ENCODE data around the gene DUSP3. TPM values are rescaled to one million over a fixed set of nuclear protein-coding genes. Genes with fewer than 3 reads are reported as not detected.

DUSP3 gene
- total RNA-seq (2022) (80.3 and 81.9 TPM in 2 replicates), Bru-seq, nascent RNA (percentile 88 among the genes with signal in this experiment), BruChase-seq, experiment 1, labeled RNA remaining after a 6-hour chase (percentile 96 among the genes with signal in this experiment), BruChase-seq, experiment 2, labeled RNA remaining after a 2-hour chase (percentile 95 among the genes with signal in this experiment)
- long read RNA-seq, full-length matches to known transcripts: 56 of 78 reads
- long read RNA-seq, partial matches to known transcripts: 5 of 78 reads
- long read RNA-seq, other reads (novel, unspliced or antisense): 17 of 78 reads

DNA sequence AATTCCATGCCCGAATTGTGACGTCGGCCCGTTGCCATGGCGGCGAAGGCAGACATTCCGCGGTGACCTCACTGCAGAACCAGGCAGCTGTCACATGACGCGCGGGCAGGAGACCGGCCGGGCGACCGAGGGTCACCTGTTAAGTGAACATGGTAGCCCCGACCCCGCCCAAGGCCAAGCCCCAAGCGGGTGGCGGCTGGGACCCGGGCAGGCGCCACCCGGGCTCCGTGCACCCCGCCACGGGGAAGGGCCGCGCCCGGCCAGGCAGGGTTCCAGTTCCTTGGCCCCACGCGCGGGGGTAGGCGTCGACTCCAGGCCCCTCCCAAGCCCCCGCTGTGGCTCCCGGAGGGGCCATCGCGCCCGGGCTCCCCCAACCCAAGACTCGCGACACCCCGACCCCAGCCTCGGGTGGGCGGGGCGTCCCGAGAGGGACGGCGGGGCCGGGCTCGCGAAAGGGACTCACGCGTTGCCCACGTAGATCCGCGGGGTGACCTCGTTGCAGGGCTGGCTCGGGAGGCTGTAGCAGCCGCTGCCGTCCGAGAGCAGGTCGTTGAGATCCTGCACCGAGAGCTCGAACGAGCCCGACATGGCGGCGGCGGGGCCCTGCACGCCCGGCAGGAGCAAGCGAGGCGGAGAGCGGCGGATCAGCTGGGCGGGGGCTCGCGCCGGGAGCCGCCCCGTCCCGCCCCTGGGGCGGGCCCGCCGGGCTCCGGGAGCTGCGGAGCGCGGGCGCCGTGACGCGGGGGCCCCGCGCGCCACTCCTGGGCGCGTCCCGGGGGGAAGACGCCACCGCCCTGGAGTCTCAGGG lies at the start of gene DUSP3:
Gene DUSP3, minus strand, starts transcription at position 641 of the 808 bp plus-strand sequence. Its CDS starts 53 bp downstream, at position 588.
- Mint-ChIP-seq H3K4me1 (ENCODE audit: low read depth, unreplicated experiment) (peaks cover 13% of the 10 kb centered on the region), H3K4me3 (ENCODE audit: low read depth, unreplicated experiment) (peak within 1 kb of the TSS; percentile 84), H3K36me3 (ENCODE audit: insufficient read depth, unreplicated experiment) (peaks cover 51% of the 10 kb centered on the region), H3K27ac (ENCODE audit: unreplicated experiment) (peak within 1 kb of the TSS; percentile 99), H3K9me3 (ENCODE audit: low read depth, unreplicated experiment) (no peaks in the 10 kb centered on the region), H3K27me3 (ENCODE audit: unreplicated experiment) (peaks cover 44% of the 10 kb centered on the region)
- CTCF ChIA-PET: interaction anchor here (0.5 to 0.8 kb wide), 7 partner anchors 61 to 710 kb away, joined by 3 to 8 read pairs (median 4); partner anchors contain the start of gene CD300LG
- BruUV-seq (replicated peaks): no TSS peak
- DNase-seq: peak; percentile 99
- intact Hi-C loops (cut with micrococcal nuclease; ENCODE audit: unreplicated experiment): no loop called here
- TF ChIP-seq, protein P1, sequence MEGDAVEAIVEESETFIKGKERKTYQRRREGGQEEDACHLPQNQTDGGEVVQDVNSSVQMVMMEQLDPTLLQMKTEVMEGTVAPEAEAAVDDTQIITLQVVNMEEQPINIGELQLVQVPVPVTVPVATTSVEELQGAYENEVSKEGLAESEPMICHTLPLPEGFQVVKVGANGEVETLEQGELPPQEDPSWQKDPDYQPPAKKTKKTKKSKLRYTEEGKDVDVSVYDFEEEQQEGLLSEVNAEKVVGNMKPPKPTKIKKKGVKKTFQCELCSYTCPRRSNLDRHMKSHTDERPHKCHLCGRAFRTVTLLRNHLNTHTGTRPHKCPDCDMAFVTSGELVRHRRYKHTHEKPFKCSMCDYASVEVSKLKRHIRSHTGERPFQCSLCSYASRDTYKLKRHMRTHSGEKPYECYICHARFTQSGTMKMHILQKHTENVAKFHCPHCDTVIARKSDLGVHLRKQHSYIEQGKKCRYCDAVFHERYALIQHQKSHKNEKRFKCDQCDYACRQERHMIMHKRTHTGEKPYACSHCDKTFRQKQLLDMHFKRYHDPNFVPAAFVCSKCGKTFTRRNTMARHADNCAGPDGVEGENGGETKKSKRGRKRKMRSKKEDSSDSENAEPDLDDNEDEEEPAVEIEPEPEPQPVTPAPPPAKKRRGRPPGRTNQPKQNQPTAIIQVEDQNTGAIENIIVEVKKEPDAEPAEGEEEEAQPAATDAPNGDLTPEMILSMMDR (IDR thresholded peaks at IDR 0.05; ENCODE audit: unreplicated experiment): no peak

DNA sequence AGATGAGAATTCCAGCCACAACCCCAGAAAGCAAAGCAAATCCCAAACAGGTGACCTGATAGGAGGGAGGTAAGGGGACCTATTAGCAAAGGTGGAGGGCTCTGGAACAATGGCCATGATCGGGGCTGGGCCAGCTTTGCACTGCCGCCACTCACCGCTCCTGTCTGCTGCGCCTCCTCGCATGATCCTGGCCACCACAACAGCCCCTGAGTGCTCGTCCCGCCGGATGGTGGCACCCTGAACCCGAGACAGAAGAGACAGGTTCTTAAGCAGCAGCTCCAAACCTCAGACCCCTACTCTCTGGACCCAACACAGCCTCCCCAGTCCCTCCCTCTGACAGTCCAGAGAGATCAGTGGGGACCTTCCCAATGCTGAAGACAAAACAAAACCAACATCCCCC lies 48.8 kb upstream of the DUSP3 start:
- TF ChIP-seq, protein P1 (IDR thresholded peaks at IDR 0.05; ENCODE audit: unreplicated experiment): no peak
- peaks cover 7% of the 10 kb centered on the region for H3K4me1 Mint-ChIP-seq (ENCODE audit: low read depth, unreplicated experiment)
- BruUV-seq (replicated peaks): no TSS peak

DNA sequence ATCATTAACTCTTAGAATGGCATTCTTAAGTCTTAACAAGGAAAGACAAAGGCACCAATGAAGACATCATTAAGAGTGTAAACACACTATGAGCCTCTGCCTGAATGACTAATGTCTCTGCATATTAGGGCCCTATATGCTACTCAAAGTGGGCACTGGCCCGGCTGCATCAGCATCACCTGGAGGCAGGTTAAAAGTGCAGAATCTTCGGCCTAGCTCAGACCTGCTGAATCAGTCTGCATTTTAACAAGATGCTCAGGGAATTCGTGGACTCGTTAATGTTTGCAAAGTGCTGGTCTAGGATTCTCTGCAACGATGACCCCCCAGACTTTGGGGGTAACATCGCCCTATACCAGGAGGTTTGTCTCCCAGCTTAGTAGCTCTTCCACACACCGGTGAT lies 47.4 kb upstream of the DUSP3 start:
- Mint-ChIP-seq H3K27ac (ENCODE audit: unreplicated experiment) (no peak overlapping the region), H3K9me3 (ENCODE audit: low read depth, unreplicated experiment) (no peaks in the 10 kb centered on the region), H3K4me3 (ENCODE audit: low read depth, unreplicated experiment) (no peak overlapping the region), H3K36me3 (ENCODE audit: insufficient read depth, unreplicated experiment) (peaks cover 22% of the 10 kb centered on the region), H3K4me1 (ENCODE audit: low read depth, unreplicated experiment) (peaks cover 7% of the 10 kb centered on the region), H3K27me3 (ENCODE audit: unreplicated experiment) (no peaks in the 10 kb centered on the region)
- CTCF ChIA-PET: interaction anchor here (0.5 kb wide), 1 partner anchor 991 kb away, joined by 3 read pairs; no protein-coding TSS in a partner anchor
- BruUV-seq (replicated peaks): no TSS peak
- TF ChIP-seq, protein P1 (IDR thresholded peaks at IDR 0.05; ENCODE audit: unreplicated experiment): no peak
- DNase-seq: no peak
- intact Hi-C loops (cut with micrococcal nuclease; ENCODE audit: unreplicated experiment): no loop called here

More for the DNA sequence above, 48.8 kb upstream of the DUSP3 start:
- H3K27me3 Mint-ChIP-seq (ENCODE audit: unreplicated experiment): no peaks in the 10 kb centered on the region
- H3K36me3 Mint-ChIP-seq (ENCODE audit: insufficient read depth, unreplicated experiment): peaks cover 36% of the 10 kb centered on the region
- no peak overlapping the region for H3K4me3 Mint-ChIP-seq (ENCODE audit: low read depth, unreplicated experiment)
- no peak overlapping the region for H3K27ac Mint-ChIP-seq (ENCODE audit: unreplicated experiment)
- CTCF ChIA-PET: no interaction called here
- H3K9me3 Mint-ChIP-seq (ENCODE audit: low read depth, unreplicated experiment): no peaks in the 10 kb centered on the region
- DNase-seq: no peak
- intact Hi-C loops (cut with micrococcal nuclease; ENCODE audit: unreplicated experiment): no loop called here

DNA sequence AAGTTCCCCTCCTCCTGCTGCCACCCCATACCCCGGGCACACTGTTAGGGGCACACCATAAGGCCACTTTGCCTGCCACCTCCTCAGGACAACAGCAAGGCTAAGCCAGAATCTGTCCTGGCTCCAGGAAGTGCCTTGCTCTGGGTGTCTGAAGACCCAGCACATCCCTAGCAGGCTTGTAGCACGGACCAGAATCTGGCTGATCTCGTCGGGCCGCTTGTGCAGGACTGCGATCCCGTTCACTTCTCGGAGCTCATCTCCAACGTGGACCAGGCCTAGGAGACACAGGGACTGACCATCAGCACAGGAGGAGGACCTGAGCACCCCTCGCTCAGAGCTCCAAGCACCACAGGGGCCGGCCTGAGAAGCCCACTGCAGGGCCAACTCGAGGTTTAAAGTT lies 46.8 kb upstream of the DUSP3 start:
- Mint-ChIP-seq H3K4me3 (ENCODE audit: low read depth, unreplicated experiment) (no peak overlapping the region), H3K27ac (ENCODE audit: unreplicated experiment) (no peak overlapping the region), H3K27me3 (ENCODE audit: unreplicated experiment) (no peaks in the 10 kb centered on the region), H3K4me1 (ENCODE audit: low read depth, unreplicated experiment) (peaks cover 7% of the 10 kb centered on the region), H3K36me3 (ENCODE audit: insufficient read depth, unreplicated experiment) (peaks cover 16% of the 10 kb centered on the region), H3K9me3 (ENCODE audit: low read depth, unreplicated experiment) (no peaks in the 10 kb centered on the region)
- CTCF ChIA-PET: interaction anchor here (0.5 kb wide), 1 partner anchor 991 kb away, joined by 3 read pairs; no protein-coding TSS in a partner anchor
- TF ChIP-seq, protein P1 (IDR thresholded peaks at IDR 0.05; ENCODE audit: unreplicated experiment): no peak
- no TSS peak for BruUV-seq (replicated peaks)
- no peak for DNase-seq
- intact Hi-C loops (cut with micrococcal nuclease; ENCODE audit: unreplicated experiment): no loop called here
